ENCODE measurements around the gene MYOM3.
A peak's percentile ranks its signal among the peaks of the same experiment; 100 is the strongest.
"Not testable (repeated sequence)": the region's sequence is repeated elsewhere in the genome, so short reads cannot be mapped to it uniquely, and the experiment has no call there.

The MYOM3 gene

GRCh38 chr1:24022581-24023361 is 89.2 kb downstream of the MYOM3 start:
- no peak for DNase-seq

- no peak for DNase-seq
Measured at GRCh38 chr1:24021403-24022266, 90.3 kb downstream of the MYOM3 start.

- DNase-seq: no peak
Measured at GRCh38 chr1:24020470-24020869, 91.5 kb downstream of the MYOM3 start.

GRCh38 chr1:24020025-24020424 is 91.9 kb downstream of the MYOM3 start:
- DNase-seq: no peak

GRCh38 chr1:24018611-24019580 is 93.0 kb downstream of the MYOM3 start:
- DNase-seq: peak; percentile 24 to 78

- peak in 1 of 2 donors; percentile 38 for DNase-seq
Measured at GRCh38 chr1:24015221-24016210, 96.4 kb downstream of the MYOM3 start.

- DNase-seq: not testable (repeated sequence)
Measured at GRCh38 chr1:24012878-24013277, 99.1 kb downstream of the MYOM3 start.

GRCh38 chr1:24010650-24011049 is 101.3 kb downstream of the MYOM3 start:
- no peak for DNase-seq

- DNase-seq: no peak
Measured at GRCh38 chr1:24009406-24009805, 102.5 kb downstream of the MYOM3 start.

- not testable (repeated sequence) for DNase-seq
Measured at GRCh38 chr1:24008574-24009184, 103.3 kb downstream of the MYOM3 start.

GRCh38 chr1:24007079-24007478 is 104.9 kb downstream of the MYOM3 start:
- DNase-seq: no peak

Measured in inflammatory macrophage treated with lipopolysaccharide for 1 hour (primary cell).